Measurements from ENCODE around the gene LRRC51.

Gene LRRC51

GRCh38 chr11:72105888-72106287, 25.2 kb downstream of the LRRC51 start, which contains the start of gene TOMT:
TSS of gene TOMT (plus strand) at chr11:72105924. CDS start at chr11:72105952, 28 bp downstream.
- peaks cover 22% of the 10 kb centered on the region for H3K79me2 ChIP-seq (ENCODE audit: low read length)
- no peak within 1 kb of the TSS for H3K9ac ChIP-seq (ENCODE audit: low read length)
- peaks cover 9% of the 10 kb centered on the region for H3K36me3 ChIP-seq (replicated peaks; ENCODE audit: low read depth, low read length)
- no peak within 1 kb of the TSS for H3K4me2 ChIP-seq (ENCODE audit: low read length)
- H3K27ac ChIP-seq (ENCODE audit: low read length) = no peak within 1 kb of the TSS
- TF ChIP-seq CTCF (IDR thresholded peaks at IDR 0.05; ENCODE audit: low read depth, low read length) (no peak), EZH2phosphoT487 (IDR thresholded peaks at IDR 0.05; ENCODE audit: low read depth) (no peak)
- H3K27me3 ChIP-seq (ENCODE audit: low read depth, low read length) = no peaks in the 10 kb centered on the region
- H4K20me1 ChIP-seq (ENCODE audit: insufficient read depth, low read length) = no peaks in the 10 kb centered on the region
- no peaks in the 10 kb centered on the region for H3K9me3 ChIP-seq (ENCODE audit: insufficient read depth, low read length)
- no peak within 1 kb of the TSS for H3K4me3 ChIP-seq (ENCODE audit: low read length)
- H3K4me1 ChIP-seq (ENCODE audit: low read length) = peaks cover 20% of the 10 kb centered on the region
- H2AFZ ChIP-seq (ENCODE audit: low read depth, low read length) = no peak within 1 kb of the TSS

- Histone ChIP-seq H2AFZ (ENCODE audit: low read depth, low read length) (peak overlapping the region; percentile 8; the same call in 1 of the 2 replicates), H3K27me3 (ENCODE audit: low read depth, low read length) (no peaks in the 10 kb centered on the region), H3K4me1 (ENCODE audit: low read length) (peaks cover 15% of the 10 kb centered on the region), H3K36me3 (replicated peaks; ENCODE audit: low read depth, low read length) (peaks cover 3% of the 10 kb centered on the region), H3K79me2 (ENCODE audit: low read length) (0 out of 2 replicates have a peak, but pooled peaks cover 3% of the 10 kb centered on the region), H3K27ac (ENCODE audit: low read length) (peak overlapping the region; percentile 85), H4K20me1 (ENCODE audit: insufficient read depth, low read length) (no peaks in the 10 kb centered on the region), H3K9me3 (ENCODE audit: insufficient read depth, low read length) (no peaks in the 10 kb centered on the region), H3K4me3 (ENCODE audit: low read length) (peak overlapping the region; percentile 87), H3K4me2 (ENCODE audit: low read length) (peak overlapping the region; percentile 99), H3K9ac (ENCODE audit: low read length) (peak overlapping the region; percentile 88)
- TF ChIP-seq CTCF (IDR thresholded peaks at IDR 0.05; ENCODE audit: low read depth, low read length) = no peak
- TF ChIP-seq EZH2phosphoT487 (IDR thresholded peaks at IDR 0.05; ENCODE audit: low read depth) = no peak
Measured at GRCh38 chr11:72111300-72112142, 30.9 kb downstream of the LRRC51 start.

GRCh38 chr11:72112143-72112977, 31.7 kb downstream of the LRRC51 start, which contains the start of gene ANAPC15:
TSS of gene ANAPC15 (minus strand) at chr11:72112695. CDS start at chr11:72111276, 1,419 bp downstream.
- Histone ChIP-seq H3K4me1 (ENCODE audit: low read length) (peaks cover 15% of the 10 kb centered on the region), H2AFZ (ENCODE audit: low read depth, low read length) (peak within 1 kb of the TSS; percentile 90)

More at GRCh38 chr11:72112143-72112977, 31.7 kb downstream of the LRRC51 start, which contains the start of gene ANAPC15:
- TF ChIP-seq EZH2phosphoT487 (IDR thresholded peaks at IDR 0.05; ENCODE audit: low read depth) (no peak), CTCF (IDR thresholded peaks at IDR 0.05; ENCODE audit: low read depth, low read length) (no peak)
- no peaks in the 10 kb centered on the region for H3K27me3 ChIP-seq (ENCODE audit: low read depth, low read length)
- no peaks in the 10 kb centered on the region for H3K9me3 ChIP-seq (ENCODE audit: insufficient read depth, low read length)
- H4K20me1 ChIP-seq (ENCODE audit: insufficient read depth, low read length) = no peaks in the 10 kb centered on the region
- 0 out of 2 replicates have a peak, but pooled peaks cover 3% of the 10 kb centered on the region for H3K79me2 ChIP-seq (ENCODE audit: low read length)
- H3K27ac ChIP-seq (ENCODE audit: low read length) = peak within 1 kb of the TSS; percentile 85
- peak within 1 kb of the TSS; percentile 87 for H3K4me3 ChIP-seq (ENCODE audit: low read length)
- H3K36me3 ChIP-seq (replicated peaks; ENCODE audit: low read depth, low read length) = peaks cover 3% of the 10 kb centered on the region
- peak within 1 kb of the TSS; percentile 99 for H3K4me2 ChIP-seq (ENCODE audit: low read length)
- peak within 1 kb of the TSS; percentile 88 for H3K9ac ChIP-seq (ENCODE audit: low read length)
